H1 (cell line): ENCODE measurements around the gene PYY. TPM values are rescaled to one million over a fixed set of nuclear protein-coding genes. Genes with fewer than 3 reads are reported as not detected.

Experiments
- CTCF ChIA-PET: fragments of 300-600 bp; sonication (Branson Sonifier 250); formaldehyde crosslinking; loops from one replicate; lab custom pipeline; 2021; ENCODE audit not compliant: partially characterized antibody; lab: Charles Lee
- POLR2A ChIA-PET: fragments of 300-600 bp; sonication (Branson Sonifier 250); formaldehyde crosslinking; loops from one replicate; lab custom pipeline; 2021; ENCODE audit warnings: inconsistent platforms; ENCODE audit not compliant: partially characterized antibody; lab: Charles Lee
- DNase-seq, 2 experiments: peaks; one replicate each; pipeline versions ENCODE4 v3.0.0 to v3.0.0-alpha.2; 2010 to 2022; ENCODE audit warnings: low spot score in 2 of 2, low read depth in 1 of 2, mixed read lengths in 1 of 2
- FAIRE-seq: peaks from 2 replicates; lab custom pipeline; 2011; peaks lifted over from hg19 to GRCh38; lab: Jason Lieb, UNC
- H2AFZ ChIP-seq: 2 replicates; pipeline ENCODE4 v1.8.1; 2012; ENCODE audit warnings: low read length, inconsistent platforms
- H2AK5ac ChIP-seq: 2 replicates; pipeline ENCODE4 v1.6.1; 2013; ENCODE audit warnings: low read depth, low read length
- H2BK120ac ChIP-seq: replicated peaks from 2 replicates; pipeline ENCODE3; 2013; ENCODE audit warnings: low read depth, low read length, inconsistent platforms
- H2BK12ac ChIP-seq: 2 replicates; pipeline ENCODE4 v1.6.1; 2013; ENCODE audit warnings: low read depth, low read length
- H2BK15ac ChIP-seq: 2 replicates; pipeline ENCODE4 v1.6.1; 2013; ENCODE audit warnings: low read length
- H2BK20ac ChIP-seq: 2 replicates; pipeline ENCODE4 v1.6.1; 2013; ENCODE audit warnings: low read length
- H2BK5ac ChIP-seq: 2 replicates; pipeline ENCODE4 v1.6.1; 2013; ENCODE audit warnings: low read depth, low read length
- H3K14ac ChIP-seq: 2 replicates; pipeline ENCODE4 v1.6.1; 2013; ENCODE audit warnings: inconsistent platforms; ENCODE audit not compliant: insufficient read length
- H3K18ac ChIP-seq: 2 replicates; pipeline ENCODE4 v1.6.1; 2013; ENCODE audit warnings: low read length; ENCODE audit errors: extremely low read depth
- H3K23ac ChIP-seq: 2 replicates; pipeline ENCODE4 v1.6.1; 2013; ENCODE audit warnings: inconsistent platforms; ENCODE audit not compliant: insufficient read length
- H3K23me2 ChIP-seq: 2 replicates; pipeline ENCODE4 v1.6.1; 2013; ENCODE audit warnings: low read depth, low read length
- H3K27ac ChIP-seq: 2 replicates; pipeline ENCODE4 v1.6.1; 2011; ENCODE audit warnings: low read depth, low read length, inconsistent platforms
- H3K27me3 ChIP-seq, 4 experiments: replicated peaks in 1 of 4; 1 replicate in 1 of 4; 2 replicates in 3 of 4; pipeline versions ENCODE4 v1.6.1 to v1.8.1; 2011 to 2013; ENCODE audit warnings: low read length in 3 of 4, mild to moderate bottlenecking in 3 of 4, inconsistent platforms in 2 of 4, mixed read lengths in 2 of 4, moderate library complexity in 1 of 4; ENCODE audit not compliant: control insufficient read depth in 3 of 4, insufficient read depth in 3 of 4; ENCODE audit errors: extremely low read depth in 1 of 4
- H3K36me3 ChIP-seq, 4 experiments: 2 replicates each; pipeline versions ENCODE4 v1.6.1 to v1.8.1; 2011 to 2013; ENCODE audit warnings: mild to moderate bottlenecking in 4 of 4, low read length in 3 of 4, moderate library complexity in 2 of 4, control low read depth in 1 of 4, inconsistent platforms in 1 of 4; ENCODE audit not compliant: insufficient read depth in 4 of 4, control insufficient read depth in 2 of 4
- H3K4ac ChIP-seq: replicated peaks from 2 replicates; pipeline ENCODE3; 2013; ENCODE audit warnings: low read length, low read depth, mixed read lengths, inconsistent platforms; ENCODE audit not compliant: insufficient read length
- H3K4me1 ChIP-seq, 4 experiments: replicated peaks in 1 of 4; 1 replicate in 1 of 4; 2 replicates in 3 of 4; pipeline versions ENCODE4 v1.6.1 to v1.8.1; 2011 to 2013; ENCODE audit warnings: low read length in 3 of 4, inconsistent platforms in 2 of 4, mixed read lengths in 1 of 4; ENCODE audit not compliant: insufficient read depth in 4 of 4, control insufficient read depth in 3 of 4
- H3K4me2 ChIP-seq, 2 experiments: 2 replicates each; pipeline versions ENCODE4 v1.6.1 to v1.8.1; 2011 to 2013; ENCODE audit warnings: low read depth in 2 of 2, low read length in 2 of 2, control low read depth in 1 of 2, inconsistent platforms in 1 of 2, mild to moderate bottlenecking in 1 of 2; ENCODE audit not compliant: insufficient read depth in 1 of 2
- H3K4me3 ChIP-seq, 4 experiments: fragments of 200-600, 300-600 bp in 1 of 4; sonication (generic), shearing (Covaris generic), sonication (Bioruptor Twin) in 1 of 4; 2 replicates each; pipeline versions ENCODE4 v1.5.1 to v1.8.1; 2011 to 2016; ENCODE audit warnings: low read length in 4 of 4, low read depth in 3 of 4, control low read depth in 2 of 4, inconsistent platforms in 2 of 4, mild to moderate bottlenecking in 2 of 4, mixed read lengths in 1 of 4, moderate library complexity in 1 of 4; ENCODE audit not compliant: insufficient read depth in 2 of 4; ENCODE audit errors: extremely low read depth in 1 of 4
- H3K56ac ChIP-seq: replicated peaks from 2 replicates; pipeline ENCODE3; 2013; ENCODE audit warnings: low read depth, mild to moderate bottlenecking, mixed read lengths, low read length, inconsistent platforms; ENCODE audit not compliant: insufficient read length
- H3K79me1 ChIP-seq: 2 replicates; pipeline ENCODE4 v1.6.1; 2013; ENCODE audit warnings: low read depth, low read length, control low read depth
- H3K79me2 ChIP-seq, 2 experiments: 2 replicates each; pipeline versions ENCODE4 v1.6.1 to v1.8.1; 2012 to 2013; ENCODE audit warnings: low read length in 2 of 2, mild to moderate bottlenecking in 2 of 2, inconsistent platforms in 1 of 2; ENCODE audit not compliant: insufficient read depth in 2 of 2, control insufficient read depth in 1 of 2
- H3K9ac ChIP-seq, 4 experiments: replicated peaks in 1 of 4; 1 replicate in 1 of 4; 2 replicates in 3 of 4; pipeline versions ENCODE4 v1.6.1 to v1.8.1; 2011 to 2013; ENCODE audit warnings: low read depth in 3 of 4, low read length in 3 of 4, control low read depth in 2 of 4, mild to moderate bottlenecking in 2 of 4, moderate library complexity in 2 of 4, inconsistent platforms in 1 of 4; ENCODE audit errors: extremely low read depth in 1 of 4
- H3K9me3 ChIP-seq, 2 experiments: 2 replicates each; pipeline versions ENCODE4 v1.6.1 to v1.8.1; 2012 to 2013; ENCODE audit warnings: mild to moderate bottlenecking in 2 of 2, moderate library complexity in 2 of 2, control low read depth in 1 of 2, inconsistent platforms in 1 of 2, low read depth in 1 of 2, low read length in 1 of 2, mixed read lengths in 1 of 2; ENCODE audit not compliant: insufficient read depth in 2 of 2
- H4K20me1 ChIP-seq, 2 experiments: replicated peaks in 1 of 2; 2 replicates each; pipeline versions ENCODE3 to v1.8.1; 2011 to 2013; ENCODE audit warnings: inconsistent platforms in 2 of 2, low read length in 2 of 2, mild to moderate bottlenecking in 1 of 2; ENCODE audit not compliant: insufficient read depth in 2 of 2, control insufficient read depth in 1 of 2
- H4K5ac ChIP-seq: 2 replicates; pipeline ENCODE4 v1.6.1; 2013; ENCODE audit warnings: low read length, low read depth, mixed read lengths, inconsistent platforms; ENCODE audit not compliant: insufficient read length
- H4K8ac ChIP-seq: 2 replicates; pipeline ENCODE4 v1.8.0; 2013; ENCODE audit warnings: mild to moderate bottlenecking, moderate library complexity, low read length, inconsistent platforms; ENCODE audit not compliant: insufficient read depth; ENCODE audit errors: extremely low read depth
- H4K91ac ChIP-seq: replicated peaks from 2 replicates; pipeline ENCODE3; 2013; ENCODE audit warnings: low read length, mixed read lengths, inconsistent platforms; ENCODE audit not compliant: insufficient read length
- ASH2L ChIP-seq: fragments of 200-600, 300-600 bp; sonication (generic); IDR thresholded peaks from one replicate; pipeline ENCODE4 v1.7.1; 2017; ENCODE audit warnings: low read length
- CHD2 ChIP-seq: IDR thresholded peaks from 2 replicates; pipeline ENCODE4 v1.6.1; 2012; ENCODE audit warnings: low read length, improper control_type of control experiment
- GTF2F1 ChIP-seq: IDR thresholded peaks from 2 replicates; pipeline ENCODE4 v1.6.1; 2012; ENCODE audit warnings: low read depth, low read length, improper control_type of control experiment, borderline replicate concordance
- HDAC2 ChIP-seq, 2 experiments: fragments of 300-600 bp in 1 of 2; sonication (generic) in 1 of 2; IDR thresholded peaks; 2 replicates each; pipeline ENCODE4 v1.6.1; 2011 to 2012; ENCODE audit warnings: low read depth in 2 of 2, low read length in 2 of 2, mild to moderate bottlenecking in 2 of 2, moderate library complexity in 2 of 2, borderline replicate concordance in 1 of 2, inconsistent platforms in 1 of 2
- MAFK ChIP-seq: IDR thresholded peaks from 2 replicates; pipeline ENCODE4 v1.6.1; 2012; ENCODE audit warnings: low read depth, mild to moderate bottlenecking, improper control_type of control experiment, low read length
- POLR2AphosphoS5 ChIP-seq: IDR thresholded peaks from 2 replicates; pipeline ENCODE4 v1.6.1; 2011; ENCODE audit warnings: low read depth, low read length
- RXRA ChIP-seq: IDR thresholded peaks from 2 replicates; pipeline ENCODE4 v1.6.1; 2011; ENCODE audit warnings: low read depth, mild to moderate bottlenecking, low read length, moderate library complexity; ENCODE audit not compliant: insufficient read depth
- SAP30 ChIP-seq: fragments of 300-600 bp; sonication (generic); IDR thresholded peaks from 2 replicates; pipeline ENCODE4 v1.7.1; 2012; ENCODE audit warnings: low read length, moderate library complexity, mild to moderate bottlenecking, inconsistent platforms; ENCODE audit not compliant: insufficient read depth, insufficient replicate concordance
- SIRT6 ChIP-seq: IDR thresholded peaks from one replicate; pipeline ENCODE4 v1.7.1; 2012; ENCODE audit warnings: low read length, inconsistent platforms
- SIX5 ChIP-seq: IDR thresholded peaks from 2 replicates; pipeline ENCODE4 v1.6.1; 2011; ENCODE audit warnings: mild to moderate bottlenecking, low read depth, low read length
- SP2 ChIP-seq: IDR thresholded peaks from 2 replicates; pipeline ENCODE4 v1.6.1; 2012; ENCODE audit warnings: mild to moderate bottlenecking, low read length, inconsistent platforms
- SP4 ChIP-seq: IDR thresholded peaks from 2 replicates; pipeline ENCODE4 v1.6.1; 2012; ENCODE audit warnings: low read length, inconsistent platforms
- SRF ChIP-seq: IDR thresholded peaks from 2 replicates; pipeline ENCODE4 v1.6.1; 2011; ENCODE audit warnings: mild to moderate bottlenecking, low read depth, low read length, moderate library complexity
- TCF12 ChIP-seq: IDR thresholded peaks from 2 replicates; pipeline ENCODE4 v1.6.1; 2011; ENCODE audit warnings: low read depth, mild to moderate bottlenecking, low read length
- TEAD4 ChIP-seq: IDR thresholded peaks from 2 replicates; pipeline ENCODE4 v1.6.1; 2012; ENCODE audit warnings: low read depth, low read length, inconsistent platforms, mixed read lengths
- WGBS, 2 experiments: shearing (Covaris generic) in 1 of 2; methylation state at CpG; one replicate each; pipeline versions ENCODE4 v1.1.6 to v1.1.7; 2013 to 2015; ENCODE audit warnings: low lambda C conversion rate in 2 of 2, mixed read lengths in 2 of 2, inconsistent platforms in 1 of 2, low coverage in 1 of 2, missing lambda C conversion rate in 1 of 2; ENCODE audit not compliant: insufficient replicate concordance in 2 of 2, insufficient coverage in 1 of 2, insufficient read length in 1 of 2; ENCODE audit errors: extremely low coverage in 1 of 2, missing lambda C conversion rate in 1 of 2; 5-methylcytosine and 5-hydroxymethylcytosine counted together
- polyA plus RNA-seq, 7 experiments: library from polyadenylated mRNA; depleted of rRNA in 3 of 7; stranded (reverse) in 5 of 7; unstranded in 2 of 7; fragments of >200 nt in 5 of 7; fragments of 200-250 nt in 2 of 7; gene quantifications; 1 replicate in 5 of 7; 2 replicates in 1 of 7; 4 replicates in 1 of 7; pipeline versions ENCODE4 v1.2.1 to v1.2.3, GENCODE V29; 2011 to 2013; ENCODE audit warnings: missing spikeins in 2 of 7, mixed read lengths in 2 of 7
- total RNA-seq: library from RNA; stranded (reverse); fragmentation: NEBNext Ultra II Directional; extraction: Animal tissue kit (Norgen Biotek cat#: 25700); gene quantifications from 2 replicates; pipeline ENCODE4 v1.2.1, GENCODE V29; 2021

Gene PYY
- total and polyA plus RNA-seq, 2 of the 8 experiments (the other 6 are each of a cell fraction or from before 2014, with no cell fraction given), result 0.93 to 3.4 TPM

GRCh38 chr17:43952351-43952723 lies 1.4 kb downstream of the PYY start:
- H2AFZ ChIP-seq, result peak overlapping the region; percentile 64
- peak overlapping the region; percentile 55 for H4K91ac ChIP-seq
- ChIA-PET CTCF (interaction anchor here (1.3 to 10.5 kb wide), 8 partner anchors 9 to 46 kb away, joined by 3 to 106 read pairs (median 8); partner anchors contain the start of gene PPY), POLR2A (no interaction called here)
- peak overlapping the region; percentile 55; the same call in 1 of the 2 replicates for H2BK12ac ChIP-seq
- no peaks in the 10 kb centered on the region for H3K9me3 ChIP-seq
- no peaks in the 10 kb centered on the region for H4K20me1 ChIP-seq
- no peak overlapping the region for H2BK20ac ChIP-seq
- no peaks in the 10 kb centered on the region for H3K79me1 ChIP-seq
- no peak overlapping the region for H3K4ac ChIP-seq
- 9% methylated on average over 19 of the region's 19 CpGs; no CpG with 5 or more reads in 1 of the 2 experiments for WGBS, 2 experiments
- H3K23ac ChIP-seq, result no peak overlapping the region
- peaks cover 16% of the 10 kb centered on the region for H3K23me2 ChIP-seq
- H3K79me2 ChIP-seq, result no peaks in the 10 kb centered on the region
- peak overlapping the region; percentile 88; the same call in 1 of the 2 replicates for H3K18ac ChIP-seq
- H3K36me3 ChIP-seq, result no peaks in the 10 kb centered on the region
- no peak overlapping the region for H3K56ac ChIP-seq
- 0 out of 2 replicates have a peak overlapping the region, but pooled peaks have one; percentile 26 for H3K27ac ChIP-seq
- peaks cover 2 to 25% (median 18%) of the 10 kb centered on the region in 4 experiments; a peak in 6 of 7 replicates for H3K27me3 ChIP-seq
- H4K5ac ChIP-seq, result peak overlapping the region; percentile 86
- H2BK120ac ChIP-seq, result no peak overlapping the region
- H3K4me3 ChIP-seq, result peak overlapping the region; percentile 61 to 73 (median 70)
- DNase-seq (no peak), FAIRE-seq (no peak)
- H2BK5ac ChIP-seq, result peak overlapping the region; percentile 95; the same call in 1 of the 2 replicates
- peak overlapping the region in 3 of 4 experiments; percentile 62 to 74 (median 69); a peak in 4 of 7 replicates for H3K9ac ChIP-seq
- no peak overlapping the region for H2BK15ac ChIP-seq
- H3K14ac ChIP-seq, result no peak overlapping the region
- H4K8ac ChIP-seq, result peak overlapping the region; percentile 83
- peak overlapping the region; percentile 86 to 90 for H3K4me2 ChIP-seq
- H3K4me1 ChIP-seq, result peaks cover 5 to 15% (median 12%) of the 10 kb centered on the region in 4 experiments
- H2AK5ac ChIP-seq, result no peak overlapping the region
- TF ChIP-seq SRF, result no peak
- no peak for TF ChIP-seq SIX5
- no peak for TF ChIP-seq CHD2
- no peak for TF ChIP-seq TCF12
- TF ChIP-seq ASH2L, result peak; percentile 7
- TF ChIP-seq TEAD4, result no peak
- TF ChIP-seq HDAC2 (IDR thresholded peaks at IDR 0.05; ENCODE audit: borderline replicate concordance in 1 of 2, low read depth in 2 of 2, low read length in 2 of 2), result 0 out of 4 replicates have a peak, but pooled peaks of 1 of the 2 experiments have one; percentile 31
- no peak for TF ChIP-seq RXRA
- no peak for TF ChIP-seq SP2
- TF ChIP-seq SP4, result no peak
- TF ChIP-seq SIRT6, result no peak
- no peak for TF ChIP-seq SAP30
- TF ChIP-seq GTF2F1, result no peak
- no peak for TF ChIP-seq MAFK
- no peak for TF ChIP-seq POLR2AphosphoS5
